Measurements from ENCODE around the gene FBLN1. TPM values are rescaled to one million over a fixed set of nuclear protein-coding genes. Genes with fewer than 3 reads are reported as not detected.
"Not testable (repeated sequence)": the region's sequence is repeated elsewhere in the genome, so short reads cannot be mapped to it uniquely, and the experiment has no call there.

The FBLN1 gene
- total and polyA plus RNA-seq, 2 donors (not counting 3 experiments of a cell fraction or from before 2014, with no cell fraction given), result 1.2 to 4.0 TPM

DNA sequence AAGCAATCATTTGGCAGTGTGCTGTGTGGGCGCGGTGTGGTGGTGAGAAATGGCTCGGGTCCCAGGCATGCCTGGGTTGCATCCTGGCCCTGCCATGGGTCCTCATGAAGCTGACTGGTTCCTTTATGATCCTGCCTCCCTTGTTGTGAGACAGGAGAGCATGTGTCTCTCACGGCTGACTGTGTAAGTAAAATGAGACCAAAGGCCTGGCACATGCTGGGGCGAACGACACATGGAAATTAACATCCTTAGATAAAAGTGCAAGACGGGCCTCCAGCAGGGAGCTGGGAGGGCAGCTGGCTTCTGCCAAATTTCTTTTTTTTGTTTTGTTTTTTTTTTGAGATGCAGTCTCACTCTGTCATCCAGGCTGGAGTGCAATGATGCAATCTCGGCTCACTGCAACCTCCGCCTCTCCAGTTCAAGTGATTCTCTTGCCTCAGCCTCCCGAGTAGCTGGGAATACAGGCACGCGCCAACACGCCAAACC is 9.4 kb upstream of the FBLN1 start:
- H3K36me3 ChIP-seq (ENCODE audit: control insufficient read depth in 2 of 2, extremely low read depth in 1 of 2, insufficient read depth in 2 of 2, low read length in 2 of 2), result no peaks in the 10 kb centered on the region
- intact Hi-C loops (cut with micrococcal nuclease) (no loop called here), dilution Hi-C loops (cut with MboI; ENCODE audit: extremely low pct_ligation_motif_present, low sequenced_read_pairs) (no loop called here)
- H3K4me2 ChIP-seq (ENCODE audit: insufficient read depth, low read length), result no peak overlapping the region
- BruUV-seq (replicated peaks), result no TSS peak
- H3K27ac ChIP-seq (ENCODE audit: insufficient read depth, low read depth, low read length), result no peak overlapping the region
- DNase-seq (ENCODE audit: low read depth, low spot score), result no peak
- FAIRE-seq, result no peak
- H3K79me2 ChIP-seq (ENCODE audit: control insufficient read depth, insufficient read depth, low read length), result no peaks in the 10 kb centered on the region
- H3K9me3 ChIP-seq (replicated peaks; ENCODE audit: control insufficient read depth, insufficient read depth, low read length), result no peaks in the 10 kb centered on the region
- no peaks in the 10 kb centered on the region for H3K9me1 ChIP-seq (replicated peaks; ENCODE audit: control insufficient read depth, extremely low read depth, insufficient read depth, low read length)
- no peaks in the 10 kb centered on the region for H4K20me1 ChIP-seq (replicated peaks; ENCODE audit: control insufficient read depth, extremely low read depth, insufficient read depth, low read length)
- no peaks in the 10 kb centered on the region for H3K4me1 ChIP-seq (ENCODE audit: control insufficient read depth, extremely low read depth, insufficient read depth, low read length)
- H2AFZ ChIP-seq (ENCODE audit: low read depth, low read length), result no peak overlapping the region
- H3K9ac ChIP-seq (replicated peaks; ENCODE audit: extremely low read depth, insufficient read depth, low read length), result no peak overlapping the region
- H3K4me3 ChIP-seq (replicated peaks in 1 of 3; ENCODE audit: insufficient read depth in 1 of 3, low read depth in 1 of 3, low read length in 3 of 3), result no peak overlapping the region
- CTCF ChIA-PET, result no interaction called here
- TF ChIP-seq POLR2AphosphoS5 (IDR thresholded peaks at IDR 0.05; ENCODE audit: insufficient read depth, low read depth, low read length), result no peak
- TF ChIP-seq GATA2 (IDR thresholded peaks at IDR 0.05; ENCODE audit: insufficient read depth, insufficient read length, low read depth, low read length), result no peak
- TF ChIP-seq, protein P1, sequence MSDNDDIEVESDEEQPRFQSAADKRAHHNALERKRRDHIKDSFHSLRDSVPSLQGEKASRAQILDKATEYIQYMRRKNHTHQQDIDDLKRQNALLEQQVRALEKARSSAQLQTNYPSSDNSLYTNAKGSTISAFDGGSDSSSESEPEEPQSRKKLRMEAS (IDR thresholded peaks at IDR 0.05; ENCODE audit: insufficient read depth, insufficient read length), result no peak
- TF ChIP-seq EZH2 (IDR thresholded peaks at IDR 0.05; ENCODE audit: borderline replicate concordance, low read depth, low read length, severe bottlenecking), result no peak
- no peak for TF ChIP-seq POLR2A (IDR thresholded peaks at IDR 0.05; ENCODE audit: low read depth, low read length)
- TF ChIP-seq FOS (IDR thresholded peaks at IDR 0.05; ENCODE audit: borderline replicate concordance, insufficient read depth, low read length), result no peak
- TF ChIP-seq, protein P2, sequence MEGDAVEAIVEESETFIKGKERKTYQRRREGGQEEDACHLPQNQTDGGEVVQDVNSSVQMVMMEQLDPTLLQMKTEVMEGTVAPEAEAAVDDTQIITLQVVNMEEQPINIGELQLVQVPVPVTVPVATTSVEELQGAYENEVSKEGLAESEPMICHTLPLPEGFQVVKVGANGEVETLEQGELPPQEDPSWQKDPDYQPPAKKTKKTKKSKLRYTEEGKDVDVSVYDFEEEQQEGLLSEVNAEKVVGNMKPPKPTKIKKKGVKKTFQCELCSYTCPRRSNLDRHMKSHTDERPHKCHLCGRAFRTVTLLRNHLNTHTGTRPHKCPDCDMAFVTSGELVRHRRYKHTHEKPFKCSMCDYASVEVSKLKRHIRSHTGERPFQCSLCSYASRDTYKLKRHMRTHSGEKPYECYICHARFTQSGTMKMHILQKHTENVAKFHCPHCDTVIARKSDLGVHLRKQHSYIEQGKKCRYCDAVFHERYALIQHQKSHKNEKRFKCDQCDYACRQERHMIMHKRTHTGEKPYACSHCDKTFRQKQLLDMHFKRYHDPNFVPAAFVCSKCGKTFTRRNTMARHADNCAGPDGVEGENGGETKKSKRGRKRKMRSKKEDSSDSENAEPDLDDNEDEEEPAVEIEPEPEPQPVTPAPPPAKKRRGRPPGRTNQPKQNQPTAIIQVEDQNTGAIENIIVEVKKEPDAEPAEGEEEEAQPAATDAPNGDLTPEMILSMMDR (IDR thresholded peaks at IDR 0.05; ENCODE audit: extremely low read depth in 1 of 2, insufficient read depth in 1 of 2, low read depth in 1 of 2, low read length in 2 of 2), result no peak
- TF ChIP-seq MYC (IDR thresholded peaks at IDR 0.05; ENCODE audit: low read depth, low read length), result no peak
- no peak for TF ChIP-seq JUN (IDR thresholded peaks at IDR 0.05; ENCODE audit: borderline replicate concordance, insufficient read depth, insufficient read length, low read depth)
- peaks cover 0 to under 1% of the 10 kb centered on the region in 2 experiments for H3K27me3 ChIP-seq (ENCODE audit: control insufficient read depth in 2 of 2, insufficient read depth in 2 of 2, low read length in 2 of 2)
- POLR2A ChIA-PET, result no interaction called here

DNA sequence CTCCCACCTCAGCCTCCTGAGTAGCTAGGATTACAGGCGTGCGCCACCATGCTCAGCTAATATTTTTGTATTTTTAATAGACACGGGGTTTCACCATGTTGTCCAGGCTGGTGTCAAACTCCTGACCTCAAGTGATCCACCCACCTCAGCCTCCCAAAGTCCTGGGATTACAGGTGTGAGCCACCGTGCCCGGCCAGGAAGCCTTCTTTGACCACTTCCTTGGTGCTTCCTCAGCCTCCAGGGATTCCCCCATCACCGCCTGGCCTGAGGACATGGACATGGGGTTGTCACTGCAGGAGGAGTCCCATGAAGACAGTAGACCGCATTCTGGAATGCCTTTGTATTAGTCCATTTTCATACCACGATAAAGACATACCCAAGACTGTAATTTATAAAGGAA is 8.4 kb upstream of the FBLN1 start:
- H3K79me2 ChIP-seq (ENCODE audit: control insufficient read depth, insufficient read depth, low read length); H3K9me3 ChIP-seq (replicated peaks; ENCODE audit: control insufficient read depth, insufficient read depth, low read length); dilution Hi-C loops (cut with MboI; ENCODE audit: extremely low pct_ligation_motif_present, low sequenced_read_pairs); H4K20me1 ChIP-seq (replicated peaks; ENCODE audit: control insufficient read depth, extremely low read depth, insufficient read depth, low read length); H3K4me1 ChIP-seq (ENCODE audit: control insufficient read depth, extremely low read depth, insufficient read depth, low read length); H2AFZ ChIP-seq (ENCODE audit: low read depth, low read length); H3K9ac ChIP-seq (replicated peaks; ENCODE audit: extremely low read depth, insufficient read depth, low read length); intact Hi-C loops (cut with micrococcal nuclease); H3K27me3 ChIP-seq (ENCODE audit: control insufficient read depth in 2 of 2, insufficient read depth in 2 of 2, low read length in 2 of 2); H3K27ac ChIP-seq (ENCODE audit: insufficient read depth, low read depth, low read length); FAIRE-seq; BruUV-seq (replicated peaks); H3K4me2 ChIP-seq (ENCODE audit: insufficient read depth, low read length); DNase-seq (ENCODE audit: low read depth, low spot score); POLR2A ChIA-PET; H3K36me3 ChIP-seq (ENCODE audit: control insufficient read depth in 2 of 2, extremely low read depth in 1 of 2, insufficient read depth in 2 of 2, low read length in 2 of 2); H3K4me3 ChIP-seq (replicated peaks in 1 of 3; ENCODE audit: insufficient read depth in 1 of 3, low read depth in 1 of 3, low read length in 3 of 3); H3K9me1 ChIP-seq (replicated peaks; ENCODE audit: control insufficient read depth, extremely low read depth, insufficient read depth, low read length): not testable (repeated sequence)
- CTCF ChIA-PET, result interaction anchor here (0.7 kb wide), 1 partner anchor 412 kb away, joined by 4 read pairs; no protein-coding TSS in a partner anchor

DNA sequence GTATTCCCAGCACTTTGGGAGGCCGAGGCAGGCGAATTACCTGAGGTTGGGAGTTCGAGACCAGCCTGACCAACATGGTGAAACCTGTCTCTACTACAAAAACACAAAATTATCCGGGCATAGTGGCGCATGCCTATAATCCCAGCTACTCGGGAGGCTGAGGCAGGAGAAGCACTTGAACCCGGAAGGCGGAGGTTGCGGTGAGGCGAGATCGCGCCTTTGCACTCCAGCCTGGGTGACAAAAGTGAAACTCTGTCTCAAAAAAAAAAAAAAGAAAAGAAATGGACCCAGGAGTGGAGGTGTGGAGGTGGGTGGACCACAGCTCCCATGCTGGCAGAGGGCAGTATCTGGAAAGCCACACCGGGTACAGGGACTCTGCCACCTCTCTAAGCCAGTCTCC is 7.1 kb upstream of the FBLN1 start:
- H3K9me1 ChIP-seq (replicated peaks; ENCODE audit: control insufficient read depth, extremely low read depth, insufficient read depth, low read length); H2AFZ ChIP-seq (ENCODE audit: low read depth, low read length); H3K4me3 ChIP-seq (replicated peaks in 1 of 3; ENCODE audit: insufficient read depth in 1 of 3, low read depth in 1 of 3, low read length in 3 of 3); H3K9me3 ChIP-seq (replicated peaks; ENCODE audit: control insufficient read depth, insufficient read depth, low read length); DNase-seq (ENCODE audit: low read depth, low spot score); dilution Hi-C loops (cut with MboI; ENCODE audit: extremely low pct_ligation_motif_present, low sequenced_read_pairs); H3K79me2 ChIP-seq (ENCODE audit: control insufficient read depth, insufficient read depth, low read length); H3K9ac ChIP-seq (replicated peaks; ENCODE audit: extremely low read depth, insufficient read depth, low read length); BruUV-seq (replicated peaks); H3K27me3 ChIP-seq (ENCODE audit: control insufficient read depth in 2 of 2, insufficient read depth in 2 of 2, low read length in 2 of 2); H3K36me3 ChIP-seq (ENCODE audit: control insufficient read depth in 2 of 2, extremely low read depth in 1 of 2, insufficient read depth in 2 of 2, low read length in 2 of 2); FAIRE-seq; POLR2A ChIA-PET; H3K4me1 ChIP-seq (ENCODE audit: control insufficient read depth, extremely low read depth, insufficient read depth, low read length); CTCF ChIA-PET; intact Hi-C loops (cut with micrococcal nuclease); H3K27ac ChIP-seq (ENCODE audit: insufficient read depth, low read depth, low read length); H4K20me1 ChIP-seq (replicated peaks; ENCODE audit: control insufficient read depth, extremely low read depth, insufficient read depth, low read length); H3K4me2 ChIP-seq (ENCODE audit: insufficient read depth, low read length): not testable (repeated sequence)

Measured in endothelial cell of umbilical vein (primary cell).